ENCODE results near the gene FST. TPM values are rescaled to one million over a fixed set of nuclear protein-coding genes. Genes with fewer than 3 reads are reported as not detected.

The FST gene
- polyA plus RNA-seq, 1 of the 3 experiments (the other 2 are of a cell fraction): 157 TPM

GRCh38 chr5:53463909-53464621 is 16.4 kb upstream of the FST start:
- Histone ChIP-seq H3K9me2 (no peaks in the 10 kb centered on the region), H3K79me2 (ENCODE audit: insufficient read depth) (no peaks in the 10 kb centered on the region), H2AFZ (ENCODE audit: low read depth) (no peak overlapping the region), H3K4me2 (no peak overlapping the region), H3K4me1 (ENCODE audit: control insufficient read depth in 1 of 2, insufficient read depth in 2 of 2, low read depth in 1 of 2, low read length in 1 of 2) (no peaks in the 10 kb centered on the region), H3K27me3 (ENCODE audit: insufficient read depth) (no peaks in the 10 kb centered on the region), H4K20me1 (ENCODE audit: insufficient read depth) (no peaks in the 10 kb centered on the region), H3F3A (replicated peaks; ENCODE audit: insufficient read depth) (no peaks in the 10 kb centered on the region), H3K4me3 (ENCODE audit: low read depth in 2 of 2, low read length in 1 of 2) (no peak overlapping the region), H3K27ac (ENCODE audit: low read depth in 2 of 2, low read length in 1 of 2) (no peak overlapping the region), H3K36me3 (replicated peaks in 1 of 2; ENCODE audit: control insufficient read depth in 1 of 2, insufficient read depth in 2 of 2, low read length in 1 of 2) (peaks cover 0 to 3% of the 10 kb centered on the region in 2 experiments), H3K9ac (no peak overlapping the region), H3K9me3 (no peaks in the 10 kb centered on the region)
- CTCF ChIA-PET: interaction anchor here (1.0 to 2.1 kb wide), 2 partner anchors 14 to 17 kb away, joined by 3 to 6 read pairs; no protein-coding TSS in a partner anchor
- POLR2A ChIA-PET: no interaction called here
- WGBS (ENCODE audit: low lambda C conversion rate): 41% methylated on average over 2 of the region's 2 CpGs
- no peak for TF ChIP-seq SMC3 (IDR thresholded peaks at IDR 0.05; ENCODE audit: low read depth, low read length)
- no peak for TF ChIP-seq NRF1 (IDR thresholded peaks at IDR 0.05; ENCODE audit: low read depth, low read length)
- no peak for TF ChIP-seq EZH2phosphoT487 (IDR thresholded peaks at IDR 0.05; ENCODE audit: borderline replicate concordance, low read depth)
- TF ChIP-seq JUND (IDR thresholded peaks at IDR 0.05): no peak
- no peak for TF ChIP-seq TCF12 (IDR thresholded peaks at IDR 0.05)
- TF ChIP-seq NFIC (IDR thresholded peaks at IDR 0.05; ENCODE audit: borderline replicate concordance): no peak
- no peak for TF ChIP-seq RXRA (IDR thresholded peaks at IDR 0.05; ENCODE audit: borderline replicate concordance, low read depth)
- TF ChIP-seq CHD2 (IDR thresholded peaks at IDR 0.05; ENCODE audit: low read length, partially characterized antibody): no peak
- TF ChIP-seq MXI1 (IDR thresholded peaks at IDR 0.05; ENCODE audit: low read depth, low read length): no peak
- TF ChIP-seq GABPA (IDR thresholded peaks at IDR 0.05; ENCODE audit: low read depth): no peak
- no peak for TF ChIP-seq REST (IDR thresholded peaks at IDR 0.05; ENCODE audit: low read depth, low read length)
- TF ChIP-seq FOXJ3 (CRISPR knock-in tag; IDR thresholded peaks at IDR 0.05): no peak
- no peak for TF ChIP-seq PBX3 (IDR thresholded peaks at IDR 0.05)
- TF ChIP-seq RAD21 (IDR thresholded peaks at IDR 0.05; ENCODE audit: low read length): no peak
- no peak for DNase-seq
